ENCODE results near the gene GRIA4.

GRIA4 gene

DNA sequence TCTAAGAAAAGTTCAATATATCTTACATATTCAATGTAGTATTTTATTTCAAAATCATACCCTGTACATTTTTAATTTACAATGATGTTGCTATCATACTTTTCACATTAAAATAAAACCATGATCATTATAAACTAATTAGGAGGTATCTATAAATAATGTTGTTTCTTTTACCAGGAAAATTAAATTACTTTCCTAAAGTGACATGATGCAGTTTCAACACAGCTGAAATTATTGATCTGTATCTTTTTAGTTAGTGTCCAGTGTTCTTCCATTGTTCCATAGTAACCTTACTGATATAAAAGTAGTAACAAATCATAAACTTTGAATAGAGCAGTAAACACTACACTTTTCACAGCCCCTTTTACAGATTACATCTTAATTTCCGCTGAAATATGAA is 29.7 kb downstream of the GRIA4 start:
- DNase-seq, result no peak

DNA sequence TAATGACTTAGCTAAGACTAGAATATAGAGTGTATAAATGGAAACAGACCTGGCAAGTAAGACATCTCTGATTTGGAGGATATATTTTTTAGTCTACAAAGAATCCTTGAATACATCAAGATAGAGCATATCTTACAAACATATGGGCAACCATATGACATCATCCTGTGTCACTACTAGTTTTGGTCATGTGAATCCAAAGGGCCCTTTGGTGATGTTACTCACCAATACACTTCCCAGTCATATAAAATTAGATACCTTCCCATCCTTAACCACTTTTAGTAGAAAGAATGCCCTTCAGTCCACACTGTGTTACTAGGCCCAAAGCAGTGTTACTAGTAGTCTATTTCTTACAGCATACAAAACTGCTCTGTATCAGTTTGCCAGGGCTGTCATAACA is 31.6 kb downstream of the GRIA4 start:
- DNase-seq, result no peak

DNA sequence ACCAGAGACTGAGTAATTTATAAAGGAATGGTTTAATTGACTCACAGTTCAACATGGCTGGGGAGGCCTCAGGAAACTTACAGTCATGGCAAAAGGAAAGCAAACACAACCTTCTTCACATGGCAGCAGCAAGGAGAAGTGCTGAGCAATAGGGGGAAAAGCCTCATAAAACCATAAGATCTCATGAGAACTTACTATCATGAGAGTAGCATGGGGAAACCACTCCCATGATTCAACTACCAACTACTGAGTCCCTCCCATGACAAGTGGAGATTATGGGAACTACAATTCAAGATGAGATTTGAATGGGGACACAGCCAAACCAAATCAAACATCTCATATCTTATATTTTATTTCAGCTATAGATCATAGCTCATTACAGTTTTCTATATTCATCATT is 33.0 kb downstream of the GRIA4 start:
- DNase-seq, result no peak

- DNase-seq, result no peak
Observed at GRCh38 chr11:105644839-105645573, 35.1 kb downstream of the GRIA4 start.

- DNase-seq, result no peak
Observed at GRCh38 chr11:105647780-105648179, 37.9 kb downstream of the GRIA4 start.

GRCh38 chr11:105648762-105649161 is 38.9 kb downstream of the GRIA4 start:
- no peak for DNase-seq

DNA sequence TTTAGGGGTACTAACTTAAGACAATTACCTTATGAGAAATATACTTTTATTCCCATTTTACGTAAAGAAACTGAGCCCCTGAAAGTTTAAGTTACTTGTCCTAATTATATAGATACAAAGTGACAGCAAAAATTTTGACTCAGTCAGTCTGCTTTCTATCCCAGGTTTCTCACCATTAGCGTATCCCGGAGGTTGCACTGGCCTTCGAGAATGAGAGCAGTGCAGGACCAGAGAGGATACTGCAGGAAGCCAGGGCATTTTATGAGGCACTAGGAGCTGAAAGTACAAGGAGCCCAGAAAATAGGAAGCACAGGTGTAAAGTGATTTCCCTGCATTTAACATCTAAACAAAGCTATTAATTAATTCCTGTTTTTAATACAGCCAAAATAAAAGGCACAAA is 55.4 kb downstream of the GRIA4 start:
- no peak for DNase-seq

DNA sequence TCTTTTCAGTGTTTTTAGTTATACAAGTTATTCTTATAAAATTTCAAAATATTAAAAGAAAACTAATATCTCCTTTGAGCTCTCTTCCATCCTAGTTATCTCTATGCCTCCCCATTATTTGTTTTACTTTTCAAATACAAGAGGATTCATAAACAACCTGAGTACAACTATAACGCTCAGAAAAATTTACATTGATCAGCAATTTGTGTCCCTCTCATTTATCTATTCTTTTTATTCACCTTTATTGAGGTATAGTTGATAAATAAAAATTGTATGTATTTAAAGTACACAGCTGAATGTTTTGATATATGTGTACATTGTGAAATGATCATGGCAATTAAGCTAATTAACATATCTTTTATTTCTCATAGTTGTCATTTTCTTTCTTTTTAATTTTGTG is 57.6 kb downstream of the GRIA4 start:
- no peak for DNase-seq

DNA sequence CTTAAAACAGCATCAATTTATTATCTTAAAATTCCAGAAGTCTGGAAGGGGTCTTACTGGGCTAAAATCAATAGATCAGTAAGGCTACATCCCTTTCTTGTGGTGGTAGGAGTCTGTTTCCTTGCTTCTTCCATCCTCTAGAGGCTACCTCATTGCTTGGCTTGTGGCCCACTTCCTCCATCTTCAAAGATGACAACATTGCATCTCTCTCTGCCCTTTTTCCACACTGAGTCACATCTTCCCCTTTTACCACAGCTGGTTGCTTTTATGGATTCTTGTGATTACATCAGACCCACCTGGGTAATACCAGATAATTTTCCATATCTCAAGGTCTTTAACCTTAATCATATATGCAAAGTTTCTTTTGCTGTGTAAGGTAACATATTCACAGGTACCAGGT is 60.9 kb downstream of the GRIA4 start:
- DNase-seq, result no peak

GRCh38 chr11:105673089-105673488 is 63.2 kb downstream of the GRIA4 start:
- peak; percentile 20 for DNase-seq

GRCh38 chr11:105689631-105690030 is 79.8 kb downstream of the GRIA4 start:
- DNase-seq, result no peak

DNA sequence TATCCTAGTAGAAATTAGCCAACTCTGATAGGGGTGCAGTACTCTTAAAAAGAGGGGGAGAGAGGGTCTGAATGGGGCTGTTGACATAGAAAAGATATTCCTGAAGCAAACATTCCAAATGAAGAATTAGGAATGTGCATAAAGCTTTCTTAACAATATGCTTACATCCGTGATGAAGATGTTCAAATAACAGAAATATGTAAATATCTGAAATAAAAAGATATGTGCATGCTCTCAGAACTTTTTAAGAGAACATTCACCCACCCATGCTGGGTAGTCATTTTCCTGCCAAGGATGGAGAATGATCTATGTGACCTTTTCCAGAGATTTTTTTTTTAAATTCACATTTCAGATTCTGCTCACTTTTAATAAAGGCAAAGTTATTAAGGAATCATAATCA is 80.6 kb downstream of the GRIA4 start:
- DNase-seq, result no peak

DNA sequence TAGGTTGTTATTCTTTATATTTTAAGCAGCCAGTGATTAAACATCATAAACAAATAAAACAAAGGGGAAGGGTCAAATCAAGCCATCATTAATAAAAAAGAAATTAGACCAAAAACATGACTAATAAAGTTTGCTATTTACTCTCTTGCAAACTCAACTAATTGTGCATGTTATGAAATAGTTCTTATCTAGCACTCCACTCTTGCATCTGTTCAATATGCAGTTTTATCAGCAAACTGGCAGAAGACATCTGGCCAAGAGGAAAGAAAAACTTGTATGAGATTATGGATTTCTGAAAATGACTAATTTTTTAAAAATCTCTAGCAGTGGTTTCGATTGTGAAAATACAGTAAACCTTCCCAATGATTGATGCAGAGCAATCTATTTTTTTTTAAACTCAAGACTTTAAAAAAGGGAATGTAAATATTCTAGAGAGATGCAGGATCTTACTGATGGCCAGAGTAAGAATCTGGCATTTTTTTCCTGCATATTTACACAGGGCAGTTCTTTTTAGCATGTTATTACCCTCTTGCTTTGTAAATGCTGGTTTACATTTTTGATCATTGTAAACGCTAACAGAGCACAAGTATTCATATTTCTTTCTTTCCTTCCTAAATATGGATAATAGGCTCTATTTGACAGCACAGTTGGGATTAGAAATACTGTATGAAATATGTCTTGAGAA is 83.3 kb downstream of the GRIA4 start:
- DNase-seq, result no peak

GRCh38 chr11:105696000-105696399 is 86.1 kb downstream of the GRIA4 start:
- DNase-seq, result no peak

DNA sequence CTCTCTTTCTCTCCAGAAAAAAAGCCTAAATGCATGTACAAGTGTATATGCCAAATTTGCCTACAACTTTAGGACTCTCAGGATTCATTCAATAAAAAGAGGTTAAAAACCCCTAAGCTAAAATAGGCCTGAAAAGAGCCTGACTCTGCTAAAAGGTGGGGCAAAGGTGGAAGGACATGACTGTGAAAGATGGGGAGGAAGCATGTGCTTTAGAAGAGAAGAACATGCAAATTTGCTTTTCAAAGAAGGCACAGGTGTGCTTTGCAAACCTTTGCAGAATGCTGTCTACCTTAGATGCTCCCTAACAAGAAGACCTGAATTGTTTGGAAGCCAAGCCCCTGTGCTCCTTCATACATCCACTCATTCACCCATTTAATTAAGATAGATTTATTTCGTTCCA is 87.4 kb downstream of the GRIA4 start:
- no peak for DNase-seq

GRCh38 chr11:105699203-105699602 is 89.3 kb downstream of the GRIA4 start:
- no peak for DNase-seq

DNA sequence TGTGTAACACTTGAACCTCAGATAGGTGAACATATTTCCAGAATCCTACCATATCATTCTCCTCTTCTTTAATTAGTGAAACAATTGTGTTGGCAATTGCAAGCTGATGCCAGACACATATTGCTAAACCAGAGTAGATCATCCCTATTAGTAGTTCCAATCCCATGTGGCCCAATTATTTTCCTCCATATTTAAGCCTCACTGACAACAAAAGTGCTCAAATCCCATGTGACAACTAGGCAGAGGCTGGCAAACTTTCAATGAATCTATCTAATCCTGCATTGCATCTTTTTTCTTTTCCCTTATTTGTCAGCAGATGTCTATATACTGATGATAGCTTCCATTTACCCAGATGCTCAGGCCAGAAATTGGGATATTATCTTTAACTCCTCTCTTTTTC is 90.4 kb downstream of the GRIA4 start:
- no peak for DNase-seq

- no peak for DNase-seq
Observed at GRCh38 chr11:105701098-105701497, 91.2 kb downstream of the GRIA4 start.

- DNase-seq, result no peak
Observed at GRCh38 chr11:105705786-105706530, 96.1 kb downstream of the GRIA4 start.

- DNase-seq, result no peak
Observed at GRCh38 chr11:105713106-105713505, 103.2 kb downstream of the GRIA4 start.

GRCh38 chr11:105713696-105714095 is 103.8 kb downstream of the GRIA4 start:
- no peak for DNase-seq

DNA sequence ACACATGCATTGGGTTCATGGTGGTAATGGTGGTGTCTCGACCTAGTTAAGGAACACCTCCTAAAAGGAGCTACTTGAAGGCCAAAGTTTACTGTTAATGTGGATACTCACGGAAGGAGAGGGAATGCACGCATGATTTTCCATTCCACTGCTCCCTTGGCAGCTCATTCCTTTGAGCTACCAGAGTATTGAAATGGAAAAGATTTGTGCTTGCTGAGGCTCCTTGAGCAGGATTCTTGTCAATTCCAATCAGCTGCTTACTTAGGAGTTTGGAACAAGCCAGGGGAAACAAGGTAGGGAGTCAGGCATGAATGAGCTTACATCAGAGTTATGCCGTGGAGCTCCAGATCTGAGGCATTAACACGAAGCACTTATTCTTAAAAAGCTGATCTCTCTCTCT is 108.8 kb downstream of the GRIA4 start:
- DNase-seq, result peak; percentile 72

DNA sequence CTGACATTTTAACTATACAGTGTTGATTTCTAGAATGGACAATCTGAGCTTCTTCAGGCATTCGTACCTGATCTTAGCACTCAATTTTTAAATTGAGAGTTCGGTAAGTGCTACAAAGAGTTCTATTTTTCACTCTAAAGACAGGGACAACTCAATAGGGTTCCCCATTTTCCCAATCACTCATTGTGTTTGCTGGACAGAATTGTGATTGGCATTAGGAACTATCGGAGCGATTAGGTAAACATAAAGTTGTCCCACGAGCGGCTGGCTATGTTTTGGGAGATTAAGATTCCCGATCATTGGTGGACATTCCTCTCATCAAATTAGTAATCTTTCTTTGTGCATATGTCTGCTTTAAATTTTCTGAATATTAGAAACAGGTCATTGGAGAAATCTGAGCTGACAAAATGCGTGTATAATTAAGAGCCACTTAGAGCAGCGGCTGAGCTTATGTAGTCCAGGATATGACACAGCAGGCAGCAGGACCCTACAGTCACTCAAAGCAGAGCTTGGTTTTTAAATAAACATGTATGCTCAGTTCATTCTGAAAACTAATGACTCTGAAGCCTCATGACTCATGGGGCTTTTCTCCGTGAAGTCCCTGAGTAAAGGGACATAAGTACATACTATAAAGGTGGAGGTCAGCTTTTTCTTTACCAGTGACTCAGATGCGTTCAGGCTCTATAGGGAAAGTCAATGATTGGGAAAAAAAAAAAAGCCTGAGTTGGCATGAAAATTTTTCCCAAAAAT is 109.4 kb downstream of the GRIA4 start:
- DNase-seq, result peak; percentile 64
